T-helper 1 cell treated with Interleukin-12 subunit alpha and Interleukin-12 subunit beta and Interleukin-4 antibody, amounts not matched to agents 30 μg/mL and 1 μg/mL, for 36 hours (primary cell): ENCODE results near the gene PKIB.

Source experiments
- H3K27ac Mint-ChIP-seq: one replicate; pipeline ENCODE4 v1.8.0; 2021; ENCODE audit warnings: mild to moderate bottlenecking, mixed read lengths
- H3K27me3 Mint-ChIP-seq: one replicate; pipeline ENCODE4 v1.8.0; 2021; ENCODE audit warnings: low read depth, mixed read lengths
- H3K36me3 Mint-ChIP-seq: one replicate; pipeline ENCODE4 v1.8.0; 2021; ENCODE audit warnings: low read depth, mixed read lengths
- H3K4me1 Mint-ChIP-seq: one replicate; pipeline ENCODE4 v1.8.0; 2021; ENCODE audit warnings: low read depth, mixed read lengths
- H3K4me3 Mint-ChIP-seq: one replicate; pipeline ENCODE4 v1.8.0; 2021; ENCODE audit warnings: mild to moderate bottlenecking, moderate library complexity, mixed read lengths
- H3K9me3 Mint-ChIP-seq: one replicate; pipeline ENCODE4 v1.8.0; 2021; ENCODE audit warnings: mixed read lengths

PKIB gene

GRCh38 chr6:122695188-122695587 lies 85.0 kb downstream of the PKIB start:
- no peaks in the 10 kb centered on the region for H3K27me3 Mint-ChIP-seq
- no peak overlapping the region for H3K27ac Mint-ChIP-seq
- no peaks in the 10 kb centered on the region for H3K9me3 Mint-ChIP-seq
- H3K36me3 Mint-ChIP-seq, result no peaks in the 10 kb centered on the region
- no peaks in the 10 kb centered on the region for H3K4me1 Mint-ChIP-seq
- no peak overlapping the region for H3K4me3 Mint-ChIP-seq

- no peaks in the 10 kb centered on the region for H3K27me3 Mint-ChIP-seq
- H3K4me1 Mint-ChIP-seq, result no peaks in the 10 kb centered on the region
- H3K27ac Mint-ChIP-seq, result no peak overlapping the region
- no peaks in the 10 kb centered on the region for H3K9me3 Mint-ChIP-seq
- no peaks in the 10 kb centered on the region for H3K36me3 Mint-ChIP-seq
- H3K4me3 Mint-ChIP-seq, result no peak overlapping the region
These were observed 85.9 kb downstream of the PKIB start for GRCh38 chr6:122696079-122696478.

- Mint-ChIP-seq H3K4me3 (no peak overlapping the region), H3K9me3 (no peaks in the 10 kb centered on the region), H3K27ac (no peak overlapping the region), H3K27me3 (no peaks in the 10 kb centered on the region), H3K4me1 (no peaks in the 10 kb centered on the region), H3K36me3 (no peaks in the 10 kb centered on the region)
These were observed 86.6 kb downstream of the PKIB start for GRCh38 chr6:122696853-122697252.

GRCh38 chr6:122697458-122697857 lies 87.3 kb downstream of the PKIB start:
- H3K27ac Mint-ChIP-seq, result no peak overlapping the region
- H3K27me3 Mint-ChIP-seq, result no peaks in the 10 kb centered on the region
- no peaks in the 10 kb centered on the region for H3K9me3 Mint-ChIP-seq
- no peaks in the 10 kb centered on the region for H3K4me1 Mint-ChIP-seq
- no peak overlapping the region for H3K4me3 Mint-ChIP-seq
- H3K36me3 Mint-ChIP-seq, result no peaks in the 10 kb centered on the region

- Mint-ChIP-seq H3K9me3 (no peaks in the 10 kb centered on the region), H3K36me3 (no peaks in the 10 kb centered on the region), H3K27me3 (no peaks in the 10 kb centered on the region), H3K4me1 (no peaks in the 10 kb centered on the region), H3K4me3 (no peak overlapping the region), H3K27ac (no peak overlapping the region)
These were observed 91.5 kb downstream of the PKIB start for GRCh38 chr6:122701666-122702065.

GRCh38 chr6:122702841-122703240 lies 92.6 kb downstream of the PKIB start:
- Mint-ChIP-seq H3K4me3 (no peak overlapping the region), H3K36me3 (no peaks in the 10 kb centered on the region), H3K4me1 (no peaks in the 10 kb centered on the region), H3K27ac (no peak overlapping the region), H3K27me3 (no peaks in the 10 kb centered on the region), H3K9me3 (no peaks in the 10 kb centered on the region)

- Mint-ChIP-seq H3K9me3 (no peaks in the 10 kb centered on the region), H3K36me3 (no peaks in the 10 kb centered on the region), H3K27ac (no peak overlapping the region), H3K27me3 (no peaks in the 10 kb centered on the region), H3K4me1 (no peaks in the 10 kb centered on the region), H3K4me3 (no peak overlapping the region)
These were observed 93.9 kb downstream of the PKIB start for GRCh38 chr6:122704066-122704465.

- Mint-ChIP-seq H3K9me3 (no peaks in the 10 kb centered on the region), H3K4me1 (no peaks in the 10 kb centered on the region), H3K36me3 (no peaks in the 10 kb centered on the region), H3K27ac (no peak overlapping the region), H3K4me3 (no peak overlapping the region), H3K27me3 (no peaks in the 10 kb centered on the region)
These were observed 99.8 kb downstream of the PKIB start for GRCh38 chr6:122709922-122710512.

GRCh38 chr6:122710908-122711635 lies 100.9 kb downstream of the PKIB start:
- Mint-ChIP-seq H3K36me3 (no peaks in the 10 kb centered on the region), H3K4me1 (no peaks in the 10 kb centered on the region), H3K4me3 (no peak overlapping the region), H3K27me3 (no peaks in the 10 kb centered on the region), H3K9me3 (no peaks in the 10 kb centered on the region), H3K27ac (no peak overlapping the region)

GRCh38 chr6:122712093-122712447 lies 101.9 kb downstream of the PKIB start:
- no peaks in the 10 kb centered on the region for H3K27me3 Mint-ChIP-seq

GRCh38 chr6:122712448-122713137 lies 102.4 kb downstream of the PKIB start:
- Mint-ChIP-seq H3K9me3 (no peaks in the 10 kb centered on the region), H3K4me1 (no peaks in the 10 kb centered on the region), H3K27ac (no peak overlapping the region), H3K36me3 (no peaks in the 10 kb centered on the region), H3K4me3 (no peak overlapping the region), H3K27me3 (no peaks in the 10 kb centered on the region)

More at GRCh38 chr6:122712093-122712447, 101.9 kb downstream of the PKIB start:
- H3K4me1 Mint-ChIP-seq, result no peaks in the 10 kb centered on the region
- H3K36me3 Mint-ChIP-seq, result no peaks in the 10 kb centered on the region
- H3K9me3 Mint-ChIP-seq, result no peaks in the 10 kb centered on the region
- no peak overlapping the region for H3K27ac Mint-ChIP-seq
- H3K4me3 Mint-ChIP-seq, result no peak overlapping the region

GRCh38 chr6:122713138-122713537 lies 102.9 kb downstream of the PKIB start:
- Mint-ChIP-seq H3K27me3 (no peaks in the 10 kb centered on the region), H3K36me3 (no peaks in the 10 kb centered on the region), H3K4me3 (no peak overlapping the region), H3K27ac (no peak overlapping the region), H3K9me3 (no peaks in the 10 kb centered on the region), H3K4me1 (no peaks in the 10 kb centered on the region)

- Mint-ChIP-seq H3K4me3 (no peak overlapping the region), H3K27me3 (no peaks in the 10 kb centered on the region), H3K27ac (no peak overlapping the region), H3K4me1 (no peaks in the 10 kb centered on the region), H3K36me3 (no peaks in the 10 kb centered on the region), H3K9me3 (no peaks in the 10 kb centered on the region)
These were observed 103.9 kb downstream of the PKIB start for GRCh38 chr6:122714059-122714458.

- Mint-ChIP-seq H3K4me3 (no peak overlapping the region), H3K27ac (no peak overlapping the region), H3K36me3 (no peaks in the 10 kb centered on the region), H3K9me3 (no peaks in the 10 kb centered on the region), H3K4me1 (no peaks in the 10 kb centered on the region), H3K27me3 (no peaks in the 10 kb centered on the region)
These were observed 105.5 kb downstream of the PKIB start for GRCh38 chr6:122715725-122716124.

GRCh38 chr6:122717350-122717749 lies 107.1 kb downstream of the PKIB start:
- Mint-ChIP-seq H3K27ac (no peak overlapping the region), H3K36me3 (no peaks in the 10 kb centered on the region), H3K27me3 (no peaks in the 10 kb centered on the region), H3K4me3 (no peak overlapping the region), H3K4me1 (no peaks in the 10 kb centered on the region), H3K9me3 (no peaks in the 10 kb centered on the region)
